H9 (cell line): ENCODE data around the gene CALN1. TPM values are rescaled to one million over a fixed set of nuclear protein-coding genes. Genes with fewer than 3 reads are reported as not detected.

ENCODE experiments used
- DNase-seq: peaks from one replicate; pipeline ENCODE4 v3.0.0-alpha.2; 2017
- H2AFZ ChIP-seq: one replicate; pipeline ENCODE4 v1.6.1; 2013; ENCODE audit warnings: mild to moderate bottlenecking, low read length, control low read depth, moderate library complexity
- H2AK5ac ChIP-seq: 2 replicates; pipeline ENCODE4 v1.6.1; 2013; ENCODE audit warnings: low read length, control low read depth, mixed read lengths; ENCODE audit not compliant: insufficient read length
- H2BK120ac ChIP-seq: one replicate; pipeline ENCODE4 v1.6.1; 2013; ENCODE audit warnings: low read depth, mild to moderate bottlenecking, low read length, control low read depth, inconsistent platforms; ENCODE audit not compliant: poor library complexity, severe bottlenecking
- H2BK12ac ChIP-seq: 2 replicates; pipeline ENCODE4 v1.6.1; 2013; ENCODE audit warnings: low read length, control low read depth, mixed read lengths, low read depth; ENCODE audit not compliant: insufficient read length
- H2BK15ac ChIP-seq: 2 replicates; pipeline ENCODE4 v1.6.1; 2013; ENCODE audit warnings: low read depth, low read length, control low read depth
- H2BK20ac ChIP-seq: one replicate; pipeline ENCODE4 v1.6.1; 2013; ENCODE audit warnings: low read depth, mild to moderate bottlenecking, low read length, control low read depth, inconsistent platforms; ENCODE audit not compliant: poor library complexity, severe bottlenecking
- H2BK5ac ChIP-seq: 2 replicates; pipeline ENCODE4 v1.6.1; 2013; ENCODE audit warnings: low read length, control low read depth, mixed read lengths; ENCODE audit not compliant: insufficient read length
- H3K14ac ChIP-seq: 2 replicates; pipeline ENCODE4 v1.6.1; 2013; ENCODE audit warnings: low read length, control low read depth; ENCODE audit not compliant: insufficient read depth
- H3K18ac ChIP-seq: 2 replicates; pipeline ENCODE4 v1.6.1; 2013; ENCODE audit warnings: low read depth, mild to moderate bottlenecking, mixed read lengths, low read length, control low read depth; ENCODE audit not compliant: insufficient read length
- H3K23ac ChIP-seq: 2 replicates; pipeline ENCODE4 v1.6.1; 2013; ENCODE audit warnings: low read length, control low read depth, mixed read lengths, low read depth; ENCODE audit not compliant: insufficient read length
- H3K23me2 ChIP-seq: 2 replicates; pipeline ENCODE4 v1.6.1; 2013; ENCODE audit warnings: low read depth, mild to moderate bottlenecking, mixed read lengths, low read length, control low read depth; ENCODE audit not compliant: insufficient read length, poor library complexity, severe bottlenecking
- H3K27ac ChIP-seq: 2 replicates; pipeline ENCODE4 v1.5.1; 2013; ENCODE audit warnings: low read length, control low read depth, mixed read lengths, low read depth; ENCODE audit not compliant: insufficient read length
- H3K27me3 ChIP-seq: 2 replicates; pipeline ENCODE4 v1.6.1; 2013; ENCODE audit warnings: low read length, control low read depth, inconsistent platforms; ENCODE audit not compliant: insufficient read depth
- H3K4ac ChIP-seq: 2 replicates; pipeline ENCODE4 v1.6.1; 2013; ENCODE audit warnings: low read depth, mild to moderate bottlenecking, control low read depth, inconsistent platforms, low read length, moderate library complexity
- H3K4me1 ChIP-seq: 2 replicates; pipeline ENCODE4 v1.6.1; 2013; ENCODE audit warnings: low read length, control low read depth, inconsistent platforms; ENCODE audit not compliant: insufficient read depth
- H3K4me2 ChIP-seq: 2 replicates; pipeline ENCODE4 v1.6.1; 2013; ENCODE audit warnings: low read length, control low read depth, mixed read lengths; ENCODE audit not compliant: insufficient read length, insufficient read depth
- H3K56ac ChIP-seq: 2 replicates; pipeline ENCODE4 v1.6.1; 2013; ENCODE audit warnings: low read depth, mild to moderate bottlenecking, mixed read lengths, low read length, control low read depth; ENCODE audit not compliant: insufficient read length
- H3K79me1 ChIP-seq: 2 replicates; pipeline ENCODE4 v1.6.1; 2013; ENCODE audit warnings: low read depth, mild to moderate bottlenecking, moderate library complexity, low read length, control low read depth, inconsistent platforms; ENCODE audit not compliant: insufficient read depth, poor library complexity, severe bottlenecking
- H3K79me2 ChIP-seq: 2 replicates; pipeline ENCODE4 v1.6.1; 2013; ENCODE audit warnings: low read length, control low read depth, inconsistent platforms; ENCODE audit not compliant: insufficient read depth
- H3K9ac ChIP-seq: 2 replicates; pipeline ENCODE4 v1.6.1; 2013; ENCODE audit warnings: low read length, control low read depth, mixed read lengths; ENCODE audit not compliant: insufficient read length; ENCODE audit errors: extremely low read depth
- H3K9me3 ChIP-seq: one replicate; pipeline ENCODE4 v1.6.1; 2013; ENCODE audit warnings: low read depth, low read length, inconsistent platforms; ENCODE audit not compliant: control insufficient read depth
- H3T11ph ChIP-seq: one replicate; pipeline ENCODE4 v1.6.1; 2013; ENCODE audit warnings: mild to moderate bottlenecking, low read length, control low read depth, inconsistent platforms
- H4K20me1 ChIP-seq: one replicate; pipeline ENCODE4 v1.6.1; 2013; ENCODE audit not compliant: control insufficient read depth, insufficient read length, insufficient read depth
- H4K5ac ChIP-seq: 2 replicates; pipeline ENCODE4 v1.6.1; 2013; ENCODE audit warnings: low read depth, mild to moderate bottlenecking, mixed read lengths, low read length, control low read depth; ENCODE audit not compliant: insufficient read length
- H4K8ac ChIP-seq: replicated peaks from 2 replicates; pipeline ENCODE4 v1.6.1; 2013; ENCODE audit warnings: low read length, control low read depth, mixed read lengths, low read depth; ENCODE audit not compliant: insufficient read length
- H4K91ac ChIP-seq: 2 replicates; pipeline ENCODE4 v1.6.1; 2013; ENCODE audit warnings: low read depth, mild to moderate bottlenecking, moderate library complexity, mixed read lengths, low read length, control low read depth; ENCODE audit not compliant: insufficient read length
- H3K27ac Mint-ChIP-seq, 3 experiments: 2 replicates in 2 of 3; 3 replicates in 1 of 3; pipeline ENCODE4 v1.8.0; 2020 to 2021; ENCODE audit warnings: mixed read lengths in 3 of 3, mild to moderate bottlenecking in 1 of 3, moderate library complexity in 1 of 3
- H3K27me3 Mint-ChIP-seq: 2 replicates; pipeline ENCODE4 v1.8.0; 2021; ENCODE audit warnings: low read depth, mild to moderate bottlenecking, moderate library complexity, mixed read lengths
- H3K36me3 Mint-ChIP-seq, 3 experiments: 2 replicates in 2 of 3; 3 replicates in 1 of 3; pipeline ENCODE4 v1.8.0; 2020 to 2021; ENCODE audit warnings: low read depth in 3 of 3, mixed read lengths in 3 of 3; ENCODE audit not compliant: insufficient read depth in 1 of 3
- H3K4me1 Mint-ChIP-seq, 2 experiments: 2 replicates each; pipeline ENCODE4 v1.8.0; 2020; ENCODE audit warnings: mixed read lengths in 2 of 2
- H3K4me3 Mint-ChIP-seq, 2 experiments: 2 replicates in 1 of 2; 3 replicates in 1 of 2; pipeline ENCODE4 v1.8.0; 2020 to 2021; ENCODE audit warnings: mild to moderate bottlenecking in 2 of 2, mixed read lengths in 2 of 2, moderate library complexity in 1 of 2
- H3K9me3 Mint-ChIP-seq, 2 experiments: 2 replicates in 1 of 2; 3 replicates in 1 of 2; pipeline ENCODE4 v1.8.0; 2020; ENCODE audit warnings: mild to moderate bottlenecking in 2 of 2, mixed read lengths in 2 of 2, moderate library complexity in 1 of 2
- CTCF ChIP-seq: fragments of 200-600 bp; sonication (generic); conservative IDR thresholded peaks from 3 replicates; pipeline ENCODE4 v1.8.0; 2021; ENCODE audit warnings: antibody characterized with exemption, mild to moderate bottlenecking
- WGBS: extraction: QIAGEN DNeasy Blood & Tissue Kit; methylation state at CpG from one replicate; pipeline ENCODE4 v1.1.7; 2013; ENCODE audit warnings: missing lambda C conversion rate, low lambda C conversion rate, mixed read lengths; ENCODE audit not compliant: insufficient read length; ENCODE audit errors: extremely low coverage; 5-methylcytosine and 5-hydroxymethylcytosine counted together
- total RNA-seq: library from RNA; stranded (reverse); gene quantifications from 2 replicates; pipeline ENCODE4 v1.2.1, GENCODE V29; 2021

Gene CALN1
- total RNA-seq, 1 experiment from 2014 or later = 2.8 TPM

- no peaks in the 10 kb centered on the region for H4K20me1 ChIP-seq
- Mint-ChIP-seq H3K9me3 (peaks cover 17 to 18% of the 10 kb centered on the region in 2 experiments; a peak in 4 of 5 replicates), H3K36me3 (peaks cover 4 to 16% (median 7%) of the 10 kb centered on the region in 3 experiments; a peak in 4 of 7 replicates), H3K27me3 (peaks cover 24% of the 10 kb centered on the region), H3K4me1 (peaks cover 2 to 5% of the 10 kb centered on the region in 2 experiments; a peak in 3 of 4 replicates), H3K27ac (no peak overlapping the region), H3K4me3 (no peak overlapping the region)
- no peak overlapping the region for H4K8ac ChIP-seq
- H3K79me2 ChIP-seq = no peaks in the 10 kb centered on the region
- no peak overlapping the region for H3K56ac ChIP-seq
- H2BK20ac ChIP-seq = no peak overlapping the region
- H2BK15ac ChIP-seq = no peak overlapping the region
- H3K79me1 ChIP-seq = no peaks in the 10 kb centered on the region
- H2AK5ac ChIP-seq = no peak overlapping the region
- H3K23me2 ChIP-seq = no peaks in the 10 kb centered on the region
- WGBS = no CpG with 5 or more reads among the region's 5 CpGs
- no peak overlapping the region for H3K23ac ChIP-seq
- H3K14ac ChIP-seq = no peak overlapping the region
- no peak overlapping the region for H2BK120ac ChIP-seq
- H2AFZ ChIP-seq = no peak overlapping the region
- H3K27me3 ChIP-seq = no peaks in the 10 kb centered on the region
- no peak for DNase-seq
- H3K9ac ChIP-seq = no peak overlapping the region
- H3K27ac ChIP-seq = no peak overlapping the region
- peak; percentile 28; the same call in 1 of the 3 replicates for TF ChIP-seq CTCF
- no peak overlapping the region for H3K4ac ChIP-seq
- H4K91ac ChIP-seq = no peak overlapping the region
- H3K18ac ChIP-seq = no peak overlapping the region
- no peaks in the 10 kb centered on the region for H3K4me1 ChIP-seq
- H2BK12ac ChIP-seq = no peak overlapping the region
- no peak overlapping the region for H3K4me2 ChIP-seq
- no peak overlapping the region for H4K5ac ChIP-seq
- no peak overlapping the region for H2BK5ac ChIP-seq
- H3K9me3 ChIP-seq = no peaks in the 10 kb centered on the region
- H3T11ph ChIP-seq = no peak overlapping the region
Measured at GRCh38 chr7:71746006-71746405, 666.1 kb downstream of the CALN1 start.
